HL-60/S4 (cell line): ENCODE results near the gene VAV1.
"Not testable (repeated sequence)": the region's sequence is repeated elsewhere in the genome, so short reads cannot be mapped to it uniquely, and the experiment has no call there.

Experiments
- in situ Hi-C: fragments of 300-500 bp; cut with MboI; formaldehyde crosslinking; loops from 2 replicates; pipeline ENCODE4 v1.14.3; 2022; ENCODE audit warnings: low sequenced_read_pairs

VAV1 gene

DNA sequence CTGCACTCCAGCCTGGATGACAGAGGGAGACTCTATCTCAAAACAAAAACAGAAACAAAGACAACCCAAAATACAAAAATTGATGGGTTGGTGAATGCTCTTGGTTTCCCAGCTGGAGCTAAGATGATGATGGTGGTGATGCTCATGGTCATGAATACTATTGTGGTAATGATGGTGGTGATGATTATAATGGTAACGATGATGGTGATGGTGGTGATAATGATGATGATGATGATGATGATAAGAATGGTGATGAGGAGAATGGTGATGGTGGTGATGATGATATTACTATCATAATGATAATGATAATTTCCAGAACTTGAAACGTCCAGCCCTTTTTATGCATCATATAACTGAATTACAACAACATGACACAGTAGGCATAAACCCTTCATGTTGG is 40.1 kb downstream of the VAV1 start:
- in situ Hi-C loops, result no loop called here

- in situ Hi-C loops, result no loop called here
These were observed 41.2 kb downstream of the VAV1 start for GRCh38 chr19:6813659-6814058.

DNA sequence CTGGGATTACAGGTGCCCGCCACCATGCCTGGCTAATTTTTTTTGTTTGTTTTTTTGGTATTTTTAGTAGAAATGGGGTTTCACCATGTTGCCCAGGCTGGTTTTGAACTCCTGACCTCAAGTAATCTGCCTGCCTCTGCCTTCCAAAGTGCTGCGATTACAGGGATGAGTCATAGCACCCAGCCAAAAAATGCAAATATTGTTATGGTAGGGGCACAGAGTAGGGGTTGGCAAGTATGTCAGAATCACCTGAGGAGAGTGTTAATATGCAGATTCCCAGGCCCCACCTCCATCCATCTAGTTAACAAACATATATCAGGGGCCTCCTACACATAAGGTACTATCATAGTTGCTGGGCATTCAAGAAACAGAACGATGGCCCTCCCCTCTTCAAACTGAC is 44.7 kb downstream of the VAV1 start:
- in situ Hi-C loops, result no loop called here

DNA sequence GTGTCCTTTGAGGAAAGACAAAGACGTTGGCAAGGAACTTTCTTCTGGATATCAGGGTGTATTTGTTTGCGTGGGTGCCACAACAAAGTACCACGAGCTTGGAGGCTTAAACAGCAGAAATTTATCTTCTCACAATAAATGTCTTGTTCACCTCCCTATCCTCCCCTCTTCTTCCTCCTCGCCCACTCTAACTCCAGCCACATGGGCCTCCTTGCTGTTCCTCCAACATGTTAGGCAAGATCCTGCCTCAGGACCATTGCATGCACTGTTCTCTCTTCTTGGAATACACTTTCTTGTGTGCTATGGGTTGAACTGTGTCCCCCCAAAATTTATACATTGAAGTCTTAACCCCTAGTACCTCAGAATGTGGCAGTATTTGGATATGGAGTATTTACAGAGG is 45.7 kb downstream of the VAV1 start:
- in situ Hi-C loops, result no loop called here

DNA sequence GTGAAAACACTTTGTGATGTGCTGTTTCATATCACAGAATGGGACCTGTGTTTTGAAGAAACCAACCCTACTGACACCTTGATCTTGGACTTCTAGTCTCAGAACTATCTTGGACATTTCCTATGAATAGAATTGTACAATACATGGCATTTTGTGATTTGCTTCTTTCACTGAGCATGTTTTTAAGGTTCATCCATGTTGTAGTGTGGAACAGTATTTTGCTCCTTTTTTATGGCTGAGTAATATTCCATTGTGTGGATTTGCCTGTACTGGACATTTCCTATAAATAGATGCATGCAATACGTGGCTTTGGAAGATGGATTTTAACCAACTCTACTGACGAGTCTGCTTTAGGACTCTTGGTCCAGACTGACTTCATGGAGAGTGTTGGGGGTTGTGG is 46.8 kb downstream of the VAV1 start:
- in situ Hi-C loops, result no loop called here

- in situ Hi-C loops, result no loop called here
These were observed 47.7 kb downstream of the VAV1 start for GRCh38 chr19:6820237-6820636.

DNA sequence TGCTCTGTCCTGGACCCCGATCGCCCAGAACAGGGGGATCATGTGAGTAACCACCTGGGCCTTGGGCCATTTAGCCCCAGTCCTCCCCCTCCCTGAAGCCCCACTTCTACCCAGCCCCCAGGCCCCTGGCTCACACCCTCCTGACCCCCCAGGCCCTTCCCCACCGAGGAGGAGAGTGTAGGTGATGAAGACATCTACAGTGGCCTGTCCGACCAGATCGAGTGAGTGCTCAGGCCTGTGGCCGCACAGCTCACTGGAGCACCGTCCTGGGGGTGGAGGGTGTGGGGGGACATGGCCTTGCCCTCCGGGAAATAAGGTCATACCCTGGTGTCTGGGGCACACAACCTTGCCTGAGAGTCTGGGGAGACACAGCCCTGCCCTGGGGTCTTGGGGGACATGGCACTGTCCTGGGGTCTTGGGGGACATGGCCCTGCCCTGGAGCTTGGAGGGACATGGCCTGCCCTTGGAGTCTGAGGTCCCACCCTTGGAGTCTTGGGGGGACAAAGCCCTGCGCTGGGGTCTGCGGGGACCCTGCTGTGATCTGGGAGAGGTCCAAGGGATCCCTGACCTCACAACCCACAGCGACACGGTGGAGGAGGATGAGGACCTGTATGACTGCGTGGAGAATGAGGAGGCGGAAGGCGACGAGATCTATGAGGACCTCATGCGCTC is 49.3 kb downstream of the VAV1 start:
- in situ Hi-C loops, result no loop called here

GRCh38 chr19:6822311-6822670 is 49.8 kb downstream of the VAV1 start:
- in situ Hi-C loops, result no loop called here

GRCh38 chr19:6825076-6825774 is 52.7 kb downstream of the VAV1 start:
- in situ Hi-C loops, result no loop called here

DNA sequence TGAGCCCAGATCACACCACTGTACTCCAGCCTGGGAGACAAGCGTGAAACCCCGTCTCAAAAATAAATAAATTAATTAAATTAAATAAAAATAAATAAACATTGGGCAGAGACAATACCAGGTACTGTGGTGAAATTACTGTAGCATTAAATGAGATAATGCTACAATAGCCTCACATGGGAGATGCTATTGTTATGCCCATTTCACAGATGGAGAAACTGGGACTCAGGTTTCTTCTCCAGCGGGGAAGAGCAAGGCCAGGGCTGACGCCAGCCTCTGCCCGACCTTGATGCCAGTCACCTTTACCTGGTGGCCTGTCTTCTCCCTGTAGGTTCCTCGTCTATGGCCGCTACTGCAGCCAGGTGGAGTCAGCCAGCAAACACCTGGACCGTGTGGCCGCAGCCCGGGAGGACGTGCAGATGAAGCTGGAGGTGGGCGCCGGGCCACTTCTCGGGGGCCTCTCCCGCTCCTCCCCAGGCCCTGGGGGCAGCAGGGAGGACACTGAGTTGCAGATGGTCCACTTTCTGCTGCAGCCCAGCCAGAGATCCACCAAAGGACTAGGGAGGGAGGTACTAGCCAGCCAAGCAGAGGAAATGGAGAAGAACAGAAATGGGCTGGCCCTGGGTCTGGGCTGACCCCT is 53.9 kb downstream of the VAV1 start:
- in situ Hi-C loops, result no loop called here

- in situ Hi-C loops, result no loop called here
These were observed 55.8 kb downstream of the VAV1 start for GRCh38 chr19:6828306-6828697.

DNA sequence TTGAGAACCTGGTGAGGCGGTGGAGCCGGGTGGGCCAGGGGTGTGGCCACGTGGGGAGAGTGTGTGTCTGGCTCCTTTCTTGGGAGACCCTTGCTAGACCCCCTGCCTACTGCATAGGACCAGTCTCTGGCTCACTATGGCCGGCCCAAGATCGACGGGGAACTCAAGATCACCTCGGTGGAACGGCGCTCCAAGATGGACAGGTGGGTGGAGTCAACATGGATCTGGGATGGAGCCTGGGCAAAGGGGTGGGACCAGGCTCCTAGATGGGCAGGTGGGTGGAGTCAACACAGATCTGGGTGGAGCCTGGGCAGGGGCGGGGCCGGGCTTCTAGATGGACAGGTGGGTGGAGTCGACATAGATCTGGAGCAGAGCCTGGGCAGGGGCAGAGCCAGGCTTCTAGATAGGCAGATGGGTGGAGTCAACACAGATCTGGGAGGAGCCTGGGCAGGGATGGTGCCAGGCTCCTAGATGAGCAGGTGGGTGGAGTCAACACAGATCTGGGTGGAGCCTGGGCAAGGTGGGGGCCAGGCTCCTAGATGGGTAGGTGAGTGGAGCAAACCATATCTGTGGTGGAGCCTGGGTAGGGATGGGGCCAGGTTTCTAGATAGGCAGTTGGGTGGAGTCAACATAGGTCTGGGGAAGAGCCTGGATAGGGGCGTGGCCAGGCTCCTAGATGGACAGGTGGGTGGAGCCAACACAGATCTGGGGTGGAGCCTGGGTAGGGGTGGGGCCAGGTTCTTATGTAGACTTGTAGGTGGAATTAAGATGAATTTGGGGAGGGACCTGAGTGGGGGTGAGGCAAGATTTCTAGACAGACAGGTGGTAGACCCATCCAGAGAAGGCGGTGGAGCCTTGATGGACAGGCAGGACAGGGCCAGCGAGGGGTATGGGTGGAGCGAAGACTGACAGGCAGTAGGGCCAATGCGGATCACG is 56.5 kb downstream of the VAV1 start:
- in situ Hi-C loops, result no loop called here

DNA sequence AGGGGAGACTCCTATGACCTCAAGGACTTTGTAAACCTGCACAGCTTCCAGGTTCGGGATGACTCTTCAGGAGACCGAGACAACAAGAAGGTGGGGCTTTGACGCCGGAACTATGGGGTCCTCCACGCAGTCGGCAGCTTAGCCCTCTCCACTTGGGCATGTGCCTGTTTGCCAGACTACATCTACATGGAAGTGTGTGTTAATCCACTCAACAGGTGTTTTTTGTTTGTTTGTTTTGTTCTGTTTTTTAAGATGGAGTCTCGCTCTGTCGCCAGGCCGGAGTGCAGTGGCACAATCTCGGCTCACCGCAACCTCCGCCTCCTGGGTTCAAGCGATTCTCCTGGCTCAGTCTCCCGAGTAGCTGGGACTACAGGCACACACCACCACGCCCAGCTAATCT is 57.3 kb downstream of the VAV1 start:
- in situ Hi-C loops, result not testable (repeated sequence)

DNA sequence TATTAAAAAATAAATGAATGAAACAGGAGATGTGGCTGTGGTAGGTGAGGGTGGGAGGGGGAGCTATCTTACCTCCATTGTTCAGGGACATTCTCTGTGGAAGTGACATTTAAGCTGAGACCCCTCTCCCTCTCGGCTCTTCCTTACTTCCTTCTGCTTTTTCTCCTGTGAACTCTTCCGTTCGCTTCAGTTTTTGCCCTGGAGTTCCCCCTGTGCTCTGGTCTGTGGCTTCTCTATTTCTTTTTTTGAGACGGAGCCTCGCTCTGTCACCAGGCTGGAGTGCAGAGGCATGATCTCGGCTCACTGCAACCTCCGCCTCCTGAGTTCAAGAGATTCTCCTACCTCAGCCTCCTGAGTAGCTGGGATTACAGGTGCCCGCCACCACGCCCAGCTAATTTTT is 58.6 kb downstream of the VAV1 start:
- in situ Hi-C loops, result not testable (repeated sequence)

GRCh38 chr19:6832412-6832811 is 59.9 kb downstream of the VAV1 start:
- in situ Hi-C loops, result no loop called here

DNA sequence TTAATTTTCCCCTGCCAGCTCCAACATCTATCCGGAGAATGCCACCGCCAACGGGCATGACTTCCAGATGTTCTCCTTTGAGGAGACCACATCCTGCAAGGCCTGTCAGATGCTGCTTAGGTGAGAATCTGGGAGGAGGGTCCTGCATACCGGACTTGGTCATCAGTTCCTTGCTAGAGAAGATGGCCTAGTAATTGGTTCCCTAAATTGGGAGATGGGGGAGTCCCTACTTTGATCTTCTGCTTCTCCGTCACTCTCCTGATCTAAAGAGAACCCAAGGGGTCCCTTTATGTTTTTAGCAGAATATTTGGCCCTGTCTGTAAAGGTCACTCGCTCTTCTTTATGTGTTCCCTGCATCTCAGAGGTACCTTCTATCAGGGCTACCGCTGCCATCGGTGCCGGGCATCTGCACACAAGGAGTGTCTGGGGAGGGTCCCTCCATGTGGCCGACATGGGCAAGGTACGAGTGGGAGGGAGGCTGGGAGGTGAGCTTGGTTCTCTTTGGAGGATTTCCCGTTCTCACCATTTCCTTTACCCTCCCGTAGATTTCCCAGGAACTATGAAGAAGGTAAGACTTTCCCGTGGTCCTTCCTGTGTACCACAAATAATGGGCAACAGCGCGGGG is 60.8 kb downstream of the VAV1 start:
- in situ Hi-C loops, result no loop called here

DNA sequence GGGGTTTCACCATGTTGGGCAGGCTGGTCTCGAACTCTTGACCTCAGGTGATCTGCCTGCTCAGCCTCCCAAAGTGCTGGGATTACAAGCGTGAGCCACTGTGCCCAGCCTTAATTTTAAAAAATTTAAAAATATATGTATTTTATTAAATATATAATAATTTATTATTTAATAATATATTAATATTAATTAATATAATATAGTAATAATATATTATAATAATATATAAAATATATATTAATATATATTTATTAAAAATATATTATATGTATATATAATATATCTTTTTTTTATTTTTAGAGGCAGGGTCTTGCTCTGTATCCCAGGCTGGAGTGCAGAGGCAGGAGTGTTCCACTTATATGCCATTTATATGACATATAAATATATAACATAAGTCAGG is 61.9 kb downstream of the VAV1 start:
- in situ Hi-C loops, result no loop called here

DNA sequence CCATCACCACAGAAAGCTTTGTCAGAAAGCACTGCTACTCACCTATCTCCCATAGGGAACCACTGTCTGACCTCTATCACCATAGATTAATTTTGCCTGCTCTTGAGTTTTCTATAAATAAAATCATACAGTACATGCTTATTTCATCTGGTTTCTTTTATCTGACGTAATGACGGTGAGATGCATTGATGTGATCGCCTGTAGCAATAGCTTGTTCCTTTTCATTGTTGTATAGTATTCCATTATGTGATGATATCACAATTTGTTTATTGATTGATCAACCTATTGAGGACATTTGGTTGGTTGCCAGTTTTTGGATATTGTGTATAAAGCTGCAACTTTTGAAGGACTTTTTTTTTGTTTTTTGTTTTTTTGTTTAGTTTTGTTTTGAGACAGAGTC is 63.0 kb downstream of the VAV1 start:
- in situ Hi-C loops, result no loop called here

GRCh38 chr19:6837525-6837924 is 65.0 kb downstream of the VAV1 start:
- in situ Hi-C loops, result no loop called here

- in situ Hi-C loops, result no loop called here
These were observed 65.7 kb downstream of the VAV1 start for GRCh38 chr19:6838062-6838655.
